GM19035 (cell line): Measurements from ENCODE around the gene DUOX1.
"Not testable (repeated sequence)": the region's sequence is repeated elsewhere in the genome, so short reads cannot be mapped to it uniquely, and the experiment has no call there.

ENCODE experiments used
- ATAC-seq: cut with Tn5 transposase; IDR thresholded peaks from one replicate; pipeline ENCODE4 v1.9.1; 2021; ENCODE audit not compliant: unreplicated experiment

The DUOX1 gene

GRCh38 chr15:45129651-45130129 lies at the start of gene DUOX1, which contains the start of gene DUOXA1:
Gene DUOX1 (plus strand): TSS chr15:45129994. CDS start chr15:45131967, 1,973 bp downstream.
Gene DUOXA1 (minus strand): TSS chr15:45129879. CDS start chr15:45123014, 6,865 bp downstream.
- no peak for ATAC-seq

GRCh38 chr15:45080593-45080992 lies 49.2 kb upstream of the DUOX1 start:
- not testable (repeated sequence) for ATAC-seq

- ATAC-seq, result not testable (repeated sequence)
These were observed 47.4 kb upstream of the DUOX1 start for GRCh38 chr15:45082412-45082811.

DNA sequence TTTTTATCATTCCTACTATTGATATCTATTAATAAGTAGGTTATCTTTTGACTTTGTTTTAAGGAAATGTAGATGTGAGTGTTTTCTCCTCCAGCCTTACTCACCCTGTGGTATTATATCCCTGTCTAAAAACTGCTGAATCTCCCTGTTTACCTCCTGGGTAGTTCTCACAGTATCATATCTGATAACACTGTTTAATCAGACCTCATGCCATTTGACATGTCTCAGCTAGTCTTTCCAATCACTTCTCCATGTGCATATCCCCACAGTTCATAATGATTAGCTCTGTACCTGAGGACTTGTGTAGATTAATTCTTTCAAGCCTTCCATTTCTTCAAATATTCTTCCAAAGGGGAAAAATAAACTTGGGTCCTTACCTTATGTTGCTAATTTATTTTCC lies 46.6 kb upstream of the DUOX1 start:
- ATAC-seq, result no peak

DNA sequence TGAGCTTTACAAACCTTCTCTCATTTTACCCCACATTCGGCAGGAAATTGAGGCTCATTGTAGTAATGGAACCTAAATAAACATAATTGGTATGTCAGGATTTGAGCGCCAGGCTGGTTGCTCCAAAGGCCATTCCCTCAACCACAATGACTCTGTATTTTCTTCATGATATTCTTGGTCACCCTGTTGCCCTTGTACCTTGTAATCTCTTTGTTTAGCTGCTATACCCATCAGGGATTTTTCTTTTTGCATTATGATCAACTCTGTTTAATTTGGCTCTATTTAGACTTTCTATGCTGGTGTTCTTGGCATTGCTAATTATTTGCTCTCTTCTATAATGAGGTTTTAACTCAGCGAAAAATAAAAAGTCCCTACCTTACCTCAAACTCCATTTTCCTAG lies 45.6 kb upstream of the DUOX1 start:
- ATAC-seq, result no peak

- ATAC-seq, result no peak
These were observed 42.3 kb upstream of the DUOX1 start for GRCh38 chr15:45087513-45087912.

GRCh38 chr15:45088801-45089711 lies 40.7 kb upstream of the DUOX1 start:
- no peak for ATAC-seq

GRCh38 chr15:45089712-45090373 lies 40.0 kb upstream of the DUOX1 start:
- no peak for ATAC-seq

GRCh38 chr15:45091161-45091560 lies 38.6 kb upstream of the DUOX1 start:
- ATAC-seq, result no peak

- no peak for ATAC-seq
These were observed 38.2 kb upstream of the DUOX1 start for GRCh38 chr15:45091576-45091975.

GRCh38 chr15:45093013-45093412 lies 36.8 kb upstream of the DUOX1 start:
- ATAC-seq, result no peak

DNA sequence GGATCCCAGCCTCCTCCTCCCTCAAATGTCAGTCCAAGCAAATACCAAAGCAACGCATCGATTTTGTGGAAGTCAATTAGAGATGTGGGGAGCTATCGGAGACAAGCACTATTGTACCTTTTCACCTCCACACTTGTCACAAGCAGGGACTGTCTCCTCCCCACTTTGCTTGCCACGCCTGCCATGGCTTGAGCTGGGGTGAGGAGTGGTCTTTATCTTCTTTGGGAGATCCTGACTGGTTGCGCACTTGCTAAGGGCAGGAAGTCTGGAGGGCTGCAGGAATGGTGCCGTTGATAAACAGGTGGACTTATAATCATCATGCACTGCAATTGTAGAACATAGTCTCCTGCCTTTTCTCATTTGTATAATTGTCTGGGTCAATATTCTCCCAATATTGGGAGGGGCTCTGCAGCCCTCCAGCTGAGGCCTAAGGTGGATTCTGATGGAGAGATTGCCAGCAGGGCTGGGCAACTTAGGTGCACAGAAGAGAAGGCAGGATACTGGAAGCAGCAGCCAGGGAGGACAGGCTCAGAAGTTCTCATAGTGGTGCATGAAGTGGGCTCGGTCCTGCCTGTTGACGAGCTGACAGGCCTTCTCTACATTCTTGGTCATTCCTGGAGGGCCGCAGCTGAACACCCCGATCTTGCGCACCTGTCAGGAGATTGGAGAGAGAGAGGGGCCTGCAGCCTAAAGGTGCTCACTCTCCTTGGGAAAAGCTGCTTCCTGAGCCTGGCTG lies 36.0 kb upstream of the DUOX1 start:
- no peak for ATAC-seq

DNA sequence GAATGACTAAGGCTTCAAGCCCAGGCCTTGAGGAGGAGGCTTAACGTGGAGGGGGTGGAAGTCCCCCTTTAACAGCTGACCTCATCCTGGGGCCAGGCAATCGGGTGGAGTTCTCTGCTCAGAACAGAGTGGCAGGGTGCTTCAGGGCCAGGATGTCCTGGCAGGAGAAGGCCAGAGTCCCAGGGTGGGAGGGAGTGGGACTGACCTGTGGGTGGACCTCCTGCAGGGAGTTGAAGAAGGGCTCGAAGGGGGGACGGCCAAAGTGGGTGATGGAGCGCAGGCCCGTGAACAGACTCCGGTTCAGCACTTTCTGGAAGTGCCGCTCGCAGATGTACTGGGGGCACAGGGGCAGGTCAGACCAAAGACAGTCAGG lies 35.5 kb upstream of the DUOX1 start:
- no peak for ATAC-seq

GRCh38 chr15:45095661-45096060 lies 34.1 kb upstream of the DUOX1 start:
- ATAC-seq, result no peak

DNA sequence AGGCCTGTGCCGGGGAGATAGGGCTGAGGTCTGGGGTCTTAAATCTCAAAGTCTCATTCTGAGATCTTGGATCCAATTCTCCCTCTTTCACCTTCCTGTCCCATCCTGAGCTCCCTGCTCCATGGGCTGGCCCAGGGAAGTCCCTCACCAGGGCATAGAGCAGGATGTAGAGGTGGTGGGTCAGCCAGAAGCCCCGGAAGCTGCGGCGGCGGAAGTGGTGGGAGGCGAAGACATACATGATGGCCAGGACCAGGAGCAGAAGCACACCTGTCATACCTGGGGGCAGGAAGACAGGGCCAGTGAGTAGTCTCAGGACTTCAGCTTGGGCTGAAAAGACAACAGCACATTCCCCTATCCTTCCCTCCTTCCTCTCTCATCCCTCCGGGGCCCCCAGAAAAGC lies 32.3 kb upstream of the DUOX1 start:
- no peak for ATAC-seq

DNA sequence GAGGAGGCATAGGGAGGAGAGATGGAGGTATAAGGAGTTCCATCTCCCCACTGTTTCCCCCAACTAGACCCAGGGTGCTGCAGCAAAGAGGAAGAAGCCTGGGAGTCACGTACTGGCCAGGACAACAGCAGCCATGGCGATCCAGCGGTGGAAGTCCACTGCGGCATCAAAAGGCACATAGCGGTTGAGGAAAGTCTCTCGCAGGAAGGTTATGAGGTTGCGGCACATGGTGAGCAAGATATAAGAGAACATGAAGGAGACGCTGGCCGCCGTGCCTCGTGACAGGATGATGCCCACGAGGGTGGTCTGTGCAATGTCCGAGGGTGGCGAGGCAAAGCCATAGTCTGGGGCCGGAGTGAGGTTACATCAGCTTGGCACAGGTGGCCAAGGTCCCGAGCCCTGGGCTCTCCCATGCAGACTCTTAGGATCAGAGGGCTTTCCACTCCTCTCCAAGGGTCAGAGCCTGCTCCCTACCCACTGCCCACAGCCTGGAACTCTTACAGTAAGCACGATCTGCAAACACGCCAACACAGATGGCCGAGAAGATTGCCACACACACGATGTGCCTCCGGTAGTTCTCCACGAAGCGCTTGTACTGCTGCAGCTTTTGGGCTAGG lies 30.1 kb upstream of the DUOX1 start:
- ATAC-seq, result no peak

- ATAC-seq, result no peak
These were observed 28.7 kb upstream of the DUOX1 start for GRCh38 chr15:45100884-45101625.

DNA sequence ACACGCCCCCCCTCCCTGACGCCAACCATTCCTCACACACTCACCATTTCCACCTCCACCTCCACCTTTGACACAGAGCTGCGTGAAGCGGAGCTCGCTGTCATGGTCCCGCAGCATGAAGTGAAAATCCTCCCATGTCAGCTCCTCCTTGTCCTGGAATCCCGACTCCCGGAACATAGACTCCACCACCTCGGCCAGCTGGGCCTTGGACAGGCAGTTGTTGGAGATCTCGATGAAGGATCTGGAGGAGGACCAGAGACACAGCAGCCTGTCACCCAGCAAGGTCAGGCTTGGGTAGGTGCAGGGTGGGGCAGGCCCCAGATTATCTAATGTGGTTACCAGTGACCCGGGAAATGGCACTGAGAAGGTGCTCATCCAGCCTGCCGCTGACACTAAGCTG lies 28.0 kb upstream of the DUOX1 start:
- no peak for ATAC-seq

DNA sequence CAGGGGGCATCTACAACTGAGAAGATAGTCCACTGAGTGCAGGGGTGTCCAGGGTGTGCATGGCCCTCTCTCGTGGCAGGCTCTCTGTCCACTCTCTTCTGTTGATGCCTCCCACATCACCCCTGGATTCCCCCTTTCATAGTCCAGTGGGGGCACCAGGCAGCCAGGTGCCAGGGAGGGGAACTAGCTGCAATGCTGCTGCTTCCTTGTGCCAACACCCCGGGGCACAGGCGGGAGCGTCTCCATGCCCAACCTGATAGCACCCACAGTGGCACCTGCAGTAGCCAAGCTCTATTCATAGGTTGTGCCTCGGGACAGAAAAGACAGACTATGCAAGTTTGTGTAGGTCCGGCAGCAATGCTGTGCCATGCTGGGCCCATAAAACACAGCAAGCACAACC lies 27.6 kb upstream of the DUOX1 start:
- ATAC-seq, result no peak

GRCh38 chr15:45104170-45104569 lies 25.6 kb upstream of the DUOX1 start:
- not testable (repeated sequence) for ATAC-seq
